ENCODE results near the gene FAM180B.

- TF ChIP-seq CTCF (IDR thresholded peaks at IDR 0.05 in 4 of 5, conservative IDR thresholded peaks at IDR 0.05 in 1 of 5) = no peak
- TF ChIP-seq POLR2A (IDR thresholded peaks at IDR 0.05) = no peak
Measured at GRCh38 chr11:47589977-47590861, 3.7 kb downstream of the FAM180B start.
